Pulmonary artery endothelial cell (primary cell): ENCODE measurements around the gene LIMK2. TPM values are rescaled to one million over a fixed set of nuclear protein-coding genes. Genes with fewer than 3 reads are reported as not detected.

Experiments
- DNase-seq: peaks from one replicate; pipeline ENCODE4 v3.0.0-alpha.2; 2011; ENCODE audit warnings: low read depth, low spot score
- total RNA-seq: library from RNA; depleted of rRNA; stranded (reverse); fragments of >200 nt; gene quantifications from 2 replicates; pipeline ENCODE4 v1.2.3, GENCODE V29; 2014

Gene LIMK2
- total RNA-seq, 1 donor from 2014 or later = 83.3 TPM

GRCh38 chr22:31327806-31328543, 115.9 kb downstream of the LIMK2 start:
- DNase-seq = no peak

GRCh38 chr22:31328544-31328960, 116.5 kb downstream of the LIMK2 start:
- no peak for DNase-seq

- no peak for DNase-seq
Observed at GRCh38 chr22:31329029-31329428, 116.9 kb downstream of the LIMK2 start.

Other genes starting within 250 kb of the LIMK2 start
- 13.8 and 21.6 TPM in 2 replicates for gene MORC2, start 243.5 kb upstream of the LIMK2 start, total RNA-seq
- gene TUG1, start 243.0 kb upstream of the LIMK2 start, total RNA-seq = 32.1 and 41.0 TPM in 2 replicates
- gene SMTN, start 131.0 kb upstream of the LIMK2 start, total RNA-seq = 93.6 and 118 TPM in 2 replicates
- 21.1 and 46.6 TPM in 2 replicates for gene SELENOM, start 104.7 kb upstream of the LIMK2 start, total RNA-seq
- gene INPP5J, start 89.3 kb upstream of the LIMK2 start, total RNA-seq = 0.20 and 0.25 TPM in 2 replicates
- gene PLA2G3, start 71.8 kb upstream of the LIMK2 start, total RNA-seq = 0.07 and 0.26 TPM in 2 replicates
- gene RNF185, start 52.1 kb upstream of the LIMK2 start, total RNA-seq = 23.5 and 28.4 TPM in 2 replicates
- 13.6 and 16.4 TPM in 2 replicates for gene PIK3IP1, start 80.2 kb downstream of the LIMK2 start, total RNA-seq
- 16.4 and 16.7 TPM in 2 replicates for gene PATZ1, start 134.0 kb downstream of the LIMK2 start, total RNA-seq
- 77.3 and 79.3 TPM in 2 replicates for gene DRG1, start 187.3 kb downstream of the LIMK2 start, total RNA-seq